ENCODE measurements around the gene PLEKHO1.

PLEKHO1 gene

DNA sequence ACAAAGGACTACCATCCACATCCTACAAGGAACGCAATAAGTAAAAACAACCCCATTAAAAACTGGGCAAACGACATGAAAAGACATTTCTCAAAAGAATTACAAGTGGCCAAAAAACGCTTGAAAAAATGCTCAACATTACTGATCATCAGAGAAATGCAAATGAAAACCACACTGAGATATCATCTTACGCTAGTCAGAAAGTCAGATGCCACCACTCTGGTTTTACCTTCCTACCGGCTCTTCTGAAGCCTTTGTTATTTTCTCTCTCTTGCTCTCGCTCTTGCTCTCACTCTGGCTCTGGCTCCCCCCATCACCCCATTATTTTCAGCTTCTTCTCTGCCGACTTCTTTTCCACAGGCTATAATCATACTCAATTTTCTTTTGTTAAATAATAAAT is 43.4 kb upstream of the PLEKHO1 start:
- Histone ChIP-seq H3K9me3 (ENCODE audit: control insufficient read depth, insufficient read depth, low read depth, low read length) (no peaks in the 10 kb centered on the region), H3K4me1 (ENCODE audit: control insufficient read depth, insufficient read depth, low read length) (no peaks in the 10 kb centered on the region), H3K27ac (ENCODE audit: extremely low read depth, low read depth, low read length) (no peak overlapping the region), H3K4me3 (ENCODE audit: low read depth, low read length) (no peak overlapping the region), H3K36me3 (ENCODE audit: control insufficient read depth in 2 of 2, insufficient read depth in 1 of 2, low read length in 2 of 2) (peaks cover 5 to 18% of the 10 kb centered on the region in 2 experiments; a peak in 2 of 3 replicates)
- TF ChIP-seq, protein P1, sequence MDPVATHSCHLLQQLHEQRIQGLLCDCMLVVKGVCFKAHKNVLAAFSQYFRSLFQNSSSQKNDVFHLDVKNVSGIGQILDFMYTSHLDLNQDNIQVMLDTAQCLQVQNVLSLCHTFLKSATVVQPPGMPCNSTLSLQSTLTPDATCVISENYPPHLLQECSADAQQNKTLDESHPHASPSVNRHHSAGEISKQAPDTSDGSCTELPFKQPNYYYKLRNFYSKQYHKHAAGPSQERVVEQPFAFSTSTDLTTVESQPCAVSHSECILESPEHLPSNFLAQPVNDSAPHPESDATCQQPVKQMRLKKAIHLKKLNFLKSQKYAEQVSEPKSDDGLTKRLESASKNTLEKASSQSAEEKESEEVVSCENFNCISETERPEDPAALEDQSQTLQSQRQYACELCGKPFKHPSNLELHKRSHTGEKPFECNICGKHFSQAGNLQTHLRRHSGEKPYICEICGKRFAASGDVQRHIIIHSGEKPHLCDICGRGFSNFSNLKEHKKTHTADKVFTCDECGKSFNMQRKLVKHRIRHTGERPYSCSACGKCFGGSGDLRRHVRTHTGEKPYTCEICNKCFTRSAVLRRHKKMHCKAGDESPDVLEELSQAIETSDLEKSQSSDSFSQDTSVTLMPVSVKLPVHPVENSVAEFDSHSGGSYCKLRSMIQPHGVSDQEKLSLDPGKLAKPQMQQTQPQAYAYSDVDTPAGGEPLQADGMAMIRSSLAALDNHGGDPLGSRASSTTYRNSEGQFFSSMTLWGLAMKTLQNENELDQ (tag by site-specific recombination; IDR thresholded peaks at IDR 0.05; ENCODE audit: low read depth): no peak
- TF ChIP-seq KLF10 (tag by site-specific recombination; IDR thresholded peaks at IDR 0.05): no peak
- TF ChIP-seq ZNF404 (tag by site-specific recombination; IDR thresholded peaks at IDR 0.05): no peak
- TF ChIP-seq ZNF311 (tag by site-specific recombination; IDR thresholded peaks at IDR 0.05; ENCODE audit: borderline replicate concordance): no peak
- no peak for TF ChIP-seq ZSCAN30 (tag by site-specific recombination; IDR thresholded peaks at IDR 0.05)
- TF ChIP-seq, protein P2, sequence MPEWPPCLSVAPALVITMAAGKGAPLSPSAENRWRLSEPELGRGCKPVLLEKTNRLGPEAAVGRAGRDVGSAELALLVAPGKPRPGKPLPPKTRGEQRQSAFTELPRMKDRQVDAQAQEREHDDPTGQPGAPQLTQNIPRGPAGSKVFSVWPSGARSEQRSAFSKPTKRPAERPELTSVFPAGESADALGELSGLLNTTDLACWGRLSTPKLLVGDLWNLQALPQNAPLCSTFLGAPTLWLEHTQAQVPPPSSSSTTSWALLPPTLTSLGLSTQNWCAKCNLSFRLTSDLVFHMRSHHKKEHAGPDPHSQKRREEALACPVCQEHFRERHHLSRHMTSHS (tag by site-specific recombination; IDR thresholded peaks at IDR 0.05): no peak
- TF ChIP-seq ZNF792 (tag by site-specific recombination; IDR thresholded peaks at IDR 0.05): no peak
- TF ChIP-seq ZNF221 (tag by site-specific recombination; IDR thresholded peaks at IDR 0.05; ENCODE audit: borderline replicate concordance): no peak
- TF ChIP-seq ZNF548 (tag by site-specific recombination; IDR thresholded peaks at IDR 0.05): no peak
- TF ChIP-seq BCL11B (tag by site-specific recombination; IDR thresholded peaks at IDR 0.05; ENCODE audit: low read depth): no peak
- no peak for TF ChIP-seq ZNF639 (tag by site-specific recombination; IDR thresholded peaks at IDR 0.05)
- TF ChIP-seq GLIS1 (tag by site-specific recombination; IDR thresholded peaks at IDR 0.05): no peak
- POLR2A ChIA-PET: no interaction called here
- CTCF ChIA-PET: no interaction called here

- CTCF ChIA-PET: interaction anchor here (1.1 kb wide), 1 partner anchor 32 kb away, joined by 3 read pairs; no protein-coding TSS in a partner anchor
- Histone ChIP-seq H3K9me3 (ENCODE audit: control insufficient read depth, insufficient read depth, low read depth, low read length) (no peaks in the 10 kb centered on the region), H3K36me3 (ENCODE audit: control insufficient read depth in 2 of 2, insufficient read depth in 1 of 2, low read length in 2 of 2) (peaks cover 14 to 23% of the 10 kb centered on the region in 2 experiments), H3K27ac (ENCODE audit: extremely low read depth, low read depth, low read length) (no peak overlapping the region), H3K4me1 (ENCODE audit: control insufficient read depth, insufficient read depth, low read length) (no peaks in the 10 kb centered on the region), H3K4me3 (ENCODE audit: low read depth, low read length) (no peak overlapping the region)
- TF ChIP-seq, protein P3, sequence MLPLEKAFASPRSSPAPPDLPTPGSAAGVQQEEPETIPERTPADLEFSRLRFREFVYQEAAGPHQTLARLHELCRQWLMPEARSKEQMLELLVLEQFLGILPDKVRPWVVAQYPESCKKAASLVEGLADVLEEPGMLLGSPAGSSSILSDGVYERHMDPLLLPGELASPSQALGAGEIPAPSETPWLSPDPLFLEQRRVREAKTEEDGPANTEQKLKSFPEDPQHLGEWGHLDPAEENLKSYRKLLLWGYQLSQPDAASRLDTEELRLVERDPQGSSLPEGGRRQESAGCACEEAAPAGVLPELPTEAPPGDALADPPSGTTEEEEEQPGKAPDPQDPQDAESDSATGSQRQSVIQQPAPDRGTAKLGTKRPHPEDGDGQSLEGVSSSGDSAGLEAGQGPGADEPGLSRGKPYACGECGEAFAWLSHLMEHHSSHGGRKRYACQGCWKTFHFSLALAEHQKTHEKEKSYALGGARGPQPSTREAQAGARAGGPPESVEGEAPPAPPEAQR (tag by site-specific recombination; IDR thresholded peaks at IDR 0.05): no peak
- TF ChIP-seq ZNF544 (tag by site-specific recombination; IDR thresholded peaks at IDR 0.05) (no peak), ZNF776 (tag by site-specific recombination; IDR thresholded peaks at IDR 0.05; ENCODE audit: borderline replicate concordance) (no peak), ZNF404 (tag by site-specific recombination; IDR thresholded peaks at IDR 0.05) (no peak), KLF1 (tag by site-specific recombination; IDR thresholded peaks at IDR 0.05) (no peak), MZF1 (tag by site-specific recombination; IDR thresholded peaks at IDR 0.05; ENCODE audit: borderline replicate concordance) (no peak), GLIS2 (tag by site-specific recombination; IDR thresholded peaks at IDR 0.05) (no peak), ZBTB7A (tag by site-specific recombination; IDR thresholded peaks at IDR 0.05; ENCODE audit: low read depth) (no peak), ZBTB44 (tag by site-specific recombination; IDR thresholded peaks at IDR 0.05) (no peak), ZNF248 (tag by site-specific recombination; IDR thresholded peaks at IDR 0.05) (no peak), KLF9 (tag by site-specific recombination; IDR thresholded peaks at IDR 0.05; ENCODE audit: low read depth) (no peak), KLF10 (tag by site-specific recombination; IDR thresholded peaks at IDR 0.05) (no peak)
- TF ChIP-seq, protein P4, sequence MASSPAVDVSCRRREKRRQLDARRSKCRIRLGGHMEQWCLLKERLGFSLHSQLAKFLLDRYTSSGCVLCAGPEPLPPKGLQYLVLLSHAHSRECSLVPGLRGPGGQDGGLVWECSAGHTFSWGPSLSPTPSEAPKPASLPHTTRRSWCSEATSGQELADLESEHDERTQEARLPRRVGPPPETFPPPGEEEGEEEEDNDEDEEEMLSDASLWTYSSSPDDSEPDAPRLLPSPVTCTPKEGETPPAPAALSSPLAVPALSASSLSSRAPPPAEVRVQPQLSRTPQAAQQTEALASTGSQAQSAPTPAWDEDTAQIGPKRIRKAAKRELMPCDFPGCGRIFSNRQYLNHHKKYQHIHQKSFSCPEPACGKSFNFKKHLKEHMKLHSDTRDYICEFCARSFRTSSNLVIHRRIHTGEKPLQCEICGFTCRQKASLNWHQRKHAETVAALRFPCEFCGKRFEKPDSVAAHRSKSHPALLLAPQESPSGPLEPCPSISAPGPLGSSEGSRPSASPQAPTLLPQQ (tag by site-specific recombination; IDR thresholded peaks at IDR 0.05): no peak
- POLR2A ChIA-PET: no interaction called here
Measured at GRCh38 chr1:150109586-150109985, 40.1 kb upstream of the PLEKHO1 start.

Data from HEK293 (cell line).